ENCODE results near the gene PGPEP1.
A peak's percentile ranks its signal among the peaks of the same experiment; 100 is the strongest.

Gene PGPEP1

DNA sequence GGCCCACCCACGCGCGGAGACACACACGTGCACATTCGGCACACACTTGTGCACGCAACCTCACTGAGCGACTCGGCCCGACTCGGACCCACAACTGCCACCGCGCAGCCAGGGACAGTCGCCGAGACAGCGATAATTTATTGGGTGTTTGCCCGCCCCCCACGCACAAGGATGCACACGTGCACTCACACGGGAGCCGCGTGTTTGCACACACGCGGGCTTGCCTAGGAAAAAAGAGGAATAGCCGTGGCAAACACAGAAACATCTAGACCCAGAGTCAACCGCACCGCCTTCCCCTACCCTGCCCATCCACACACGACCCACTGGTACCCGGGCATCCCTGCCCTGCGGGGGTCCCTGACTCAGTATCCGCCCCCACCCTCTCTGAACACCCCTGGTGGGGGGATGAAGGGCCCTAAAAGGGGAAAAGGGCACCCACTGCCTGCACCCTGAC, 77.7 kb downstream of the PGPEP1 start:
- no peak for DNase-seq (ENCODE audit: low read depth in 2 of 2)

DNA sequence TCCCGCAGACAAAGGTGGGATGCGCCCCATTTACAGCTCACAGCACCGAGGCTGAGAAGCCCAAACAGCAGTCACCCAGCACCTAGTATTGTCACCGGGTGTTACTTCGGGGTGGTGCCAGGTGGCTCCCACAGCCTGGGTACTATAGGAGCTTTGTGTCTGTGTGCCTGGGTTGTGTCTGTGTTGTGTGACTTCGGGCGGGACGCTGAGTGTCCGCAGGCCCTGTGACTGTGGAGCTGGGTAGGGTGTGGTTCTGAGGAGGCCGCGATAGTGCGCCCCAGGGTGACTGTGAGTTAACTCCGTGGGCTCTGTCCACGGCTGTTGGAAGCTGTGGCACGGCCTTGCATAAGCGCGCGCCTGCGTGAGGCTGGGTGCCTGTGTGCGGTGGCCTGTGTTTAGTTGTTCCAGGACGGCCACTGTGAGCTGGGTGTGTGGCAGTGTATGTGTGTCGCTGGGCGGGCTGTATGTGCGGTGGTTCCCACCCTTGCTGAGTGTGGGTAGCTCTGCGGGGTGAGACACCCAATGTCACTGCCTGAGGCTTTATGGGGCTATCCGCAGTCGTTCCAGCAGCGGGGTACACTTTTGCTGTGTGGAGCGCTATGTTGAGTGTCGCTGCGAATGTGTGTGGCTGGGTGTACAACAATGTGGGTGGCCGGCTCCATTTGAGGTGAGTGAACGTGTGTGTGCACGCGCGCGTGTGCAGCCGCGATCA, 78.2 kb downstream of the PGPEP1 start:
- DNase-seq (ENCODE audit: low read depth in 2 of 2) = no peak

DNA sequence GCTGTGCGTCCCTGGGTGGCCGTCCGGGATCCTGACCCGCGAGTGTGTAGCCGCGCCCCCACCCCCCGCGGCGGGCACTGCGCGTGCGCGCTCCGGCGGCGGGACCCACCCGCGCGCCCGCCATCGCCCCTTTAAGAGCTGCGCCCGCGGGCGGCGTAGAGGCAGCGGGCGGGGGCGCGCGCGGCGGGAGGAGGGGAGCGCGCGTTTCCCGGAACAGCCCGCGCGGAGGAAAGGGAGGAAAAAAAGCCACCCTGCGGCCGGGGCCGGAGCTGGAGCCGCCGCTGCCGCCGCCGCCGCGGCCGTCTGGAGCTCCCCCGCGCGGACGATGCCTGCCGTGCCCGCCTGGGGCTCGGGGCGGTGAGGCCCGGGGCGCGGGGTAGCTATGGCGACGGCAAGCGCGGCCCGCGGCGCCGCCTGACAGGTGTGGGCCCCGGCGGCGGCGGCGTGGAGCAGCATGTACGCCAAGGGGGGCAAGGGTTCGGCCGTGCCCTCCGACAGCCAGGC, 78.8 kb downstream of the PGPEP1 start, which contains the start of gene SSBP4:
SSBP4 (plus strand) TSS at position 204 of the 504 bp plus-strand sequence; CDS start at position 455, 251 bp downstream.
- DNase-seq (ENCODE audit: low read depth in 2 of 2) = peak in 1 of 2 experiments; percentile 58

All from fibroblast of skin of left biceps (primary cell).